HuH-7.5 (cell line): ENCODE measurements around the gene KCTD15.

ENCODE experiments used
- DNase-seq: peaks from one replicate; pipeline ENCODE4 v3.0.0; 2011; ENCODE audit warnings: low spot score

KCTD15 gene

DNA sequence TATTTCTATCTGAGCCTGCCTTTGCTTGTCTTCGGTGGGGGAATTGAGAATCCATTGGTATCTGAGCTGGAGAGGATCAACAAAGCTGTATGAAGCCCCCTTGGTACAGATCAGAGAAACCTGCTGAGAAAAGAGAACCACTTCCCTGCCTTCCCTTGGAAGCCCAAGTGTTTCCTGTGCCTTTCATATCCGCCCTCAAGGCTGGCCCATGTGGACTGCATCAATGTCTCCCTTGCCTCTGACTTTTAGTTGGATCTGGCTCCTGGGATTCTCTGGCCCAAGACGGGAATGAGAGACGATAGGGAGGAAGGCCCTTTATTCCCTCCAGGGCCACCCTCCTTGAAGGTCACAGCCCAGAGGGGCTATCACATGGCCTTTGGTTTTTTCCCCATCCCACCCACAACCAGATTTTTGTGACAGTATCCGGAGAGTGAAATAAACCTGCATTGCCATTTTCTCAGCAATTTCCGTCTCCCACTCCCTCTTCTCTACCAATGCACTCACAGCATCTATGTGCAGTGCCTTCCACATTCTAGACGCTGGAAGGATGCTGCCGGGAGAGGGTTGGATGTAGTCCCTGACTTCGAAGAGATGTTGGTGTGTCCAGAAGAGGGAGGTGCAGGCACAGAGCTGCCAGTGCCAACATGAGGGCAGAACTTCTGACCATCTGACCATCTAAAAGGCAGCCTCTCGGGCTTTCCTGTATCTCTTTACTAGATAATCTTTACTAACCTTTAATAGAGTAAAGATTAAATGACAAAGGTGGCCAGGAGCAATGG lies 63.8 kb downstream of the KCTD15 start:
- DNase-seq: no peak

- no peak for DNase-seq
Measured at GRCh38 chr19:33861950-33862349, 65.3 kb downstream of the KCTD15 start.

DNA sequence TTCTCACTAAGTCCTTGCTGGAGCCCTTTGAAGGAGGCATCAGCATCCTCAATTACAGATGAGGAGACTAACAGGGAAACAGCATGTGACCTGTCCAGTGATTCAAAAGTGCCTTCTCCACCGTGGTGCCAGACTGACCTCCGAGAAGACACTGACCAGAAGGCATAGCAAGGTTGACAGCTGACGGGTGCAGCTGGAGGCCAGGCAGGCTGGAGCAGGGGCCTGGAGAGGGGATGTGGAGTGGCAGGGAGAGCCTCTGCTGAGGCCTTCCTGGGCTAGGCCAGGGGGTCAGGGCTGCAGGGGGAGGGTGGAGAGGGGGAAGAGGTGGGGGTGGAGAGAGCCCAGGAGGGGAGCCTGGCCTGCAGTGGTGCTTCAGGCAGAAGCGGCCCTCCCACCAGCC lies 66.3 kb downstream of the KCTD15 start:
- DNase-seq: no peak

DNA sequence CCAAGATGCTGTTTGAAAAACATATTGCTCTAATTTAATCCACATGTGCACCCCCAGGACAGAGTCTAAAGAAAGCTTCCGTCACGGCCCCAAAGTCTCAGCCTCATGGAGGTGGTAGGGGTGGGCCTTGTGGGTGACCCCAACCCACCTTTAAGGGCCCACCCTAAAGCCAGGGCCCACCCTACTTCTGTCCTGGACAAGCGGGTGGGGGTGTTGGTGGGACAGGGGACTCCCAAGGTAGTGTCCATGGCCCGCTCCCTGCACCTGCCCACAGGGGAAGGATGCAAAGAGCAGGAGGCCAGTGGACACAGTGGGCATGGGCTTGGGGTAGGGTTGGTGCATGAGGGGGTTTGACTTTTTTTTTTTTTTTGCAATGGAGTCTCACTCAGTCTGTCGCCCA lies 66.8 kb downstream of the KCTD15 start:
- DNase-seq: no peak

- DNase-seq: no peak
Measured at GRCh38 chr19:33864311-33864850, 67.7 kb downstream of the KCTD15 start.

DNA sequence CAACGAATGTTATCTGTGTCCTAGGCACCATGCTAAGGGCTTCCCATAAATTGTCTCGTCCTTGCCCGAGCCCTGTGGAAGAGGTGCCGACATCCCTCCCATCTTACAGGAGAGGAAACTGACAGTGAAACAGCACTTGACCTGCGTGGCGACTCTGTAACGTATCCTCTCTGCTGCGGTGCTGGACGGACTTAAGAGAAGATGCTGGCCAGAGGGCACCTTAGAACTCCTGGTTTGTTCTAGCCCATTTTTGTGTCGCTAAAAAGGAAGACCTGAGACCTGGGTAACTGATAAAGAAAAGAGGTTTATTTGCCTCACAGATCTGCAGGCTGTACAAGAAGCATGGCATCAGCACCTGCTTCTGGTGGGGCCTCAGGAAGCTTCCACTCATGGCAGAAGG lies 68.6 kb downstream of the KCTD15 start:
- DNase-seq: no peak
